HepG2 (cell line): ENCODE measurements around the gene SLC25A33. TPM values are rescaled to one million over a fixed set of nuclear protein-coding genes. Genes with fewer than 3 reads are reported as not detected.

Experiments used
- ATAC-seq: fragments of 200-7000 bp; cut with Tn5 transposase; 3 replicates; pipeline ENCODE4 v1.9.1; 2020; ENCODE audit warnings: mild to moderate bottlenecking, moderate library complexity
- BruUV-seq: library from RNA; stranded (reverse); fragments of 400-500 nt; replicated peaks from 2 replicates; lab custom pipeline; 2021; lab: Mats Ljungman, UMichigan
- CTCF ChIA-PET: fragments of 300-600 bp; formaldehyde crosslinking; extraction: SDS; loops from one replicate; lab custom pipeline; 2021; ENCODE audit warnings: low total read pairs, inconsistent platforms, low intra/inter-chr PET ratio; lab: Yijun Ruan, JAX
- POLR2A ChIA-PET: fragments of 350-600 bp; sonication (Branson Sonifier 250); formaldehyde crosslinking; loops from one replicate; lab custom pipeline; 2020; ENCODE audit warnings: antibody characterized with exemption, inconsistent platforms; lab: Yijun Ruan, JAX
- DNase-seq: peaks from one replicate; pipeline ENCODE4 v3.0.0-alpha.2; 2015; ENCODE audit warnings: low spot score
- FAIRE-seq: peaks from 3 replicates; lab custom pipeline; 2011; peaks lifted over from hg19 to GRCh38; lab: Jason Lieb, UNC
- H2AFZ ChIP-seq: one replicate; pipeline ENCODE4 v1.6.1; 2011; ENCODE audit warnings: low read length, inconsistent platforms
- H3K27ac ChIP-seq: fragments of 300-600 bp; 3 replicates; pipeline ENCODE4 v1.8.0; 2011; ENCODE audit warnings: mixed run types, mild to moderate bottlenecking, mixed read lengths, low read length, inconsistent platforms; ENCODE audit not compliant: insufficient read depth; ENCODE audit errors: extremely low read length
- H3K27me3 ChIP-seq, 2 experiments: fragments of 200-600 bp in 1 of 2; 2 replicates in 1 of 2; 3 replicates in 1 of 2; pipeline versions ENCODE4 v1.6.0 to v1.8.0; 2011; ENCODE audit warnings: low read length in 2 of 2, mild to moderate bottlenecking in 2 of 2, moderate library complexity in 2 of 2, inconsistent platforms in 1 of 2; ENCODE audit not compliant: insufficient read depth in 2 of 2, control insufficient read depth in 1 of 2
- H3K36me3 ChIP-seq, 2 experiments: fragments of 200-600 bp in 1 of 2; replicated peaks in 1 of 2; 2 replicates in 1 of 2; 3 replicates in 1 of 2; pipeline versions ENCODE4 v1.5.1 to v1.8.0; 2011; ENCODE audit warnings: low read length in 2 of 2, inconsistent platforms in 1 of 2; ENCODE audit not compliant: insufficient read depth in 2 of 2, control insufficient read depth in 1 of 2
- H3K4me1 ChIP-seq: 2 replicates; pipeline ENCODE4 v1.5.1; 2012; ENCODE audit warnings: low read length, inconsistent platforms; ENCODE audit not compliant: insufficient read depth
- H3K4me2 ChIP-seq: 2 replicates; pipeline ENCODE4 v1.6.0; 2011; ENCODE audit warnings: low read depth, low read length, inconsistent platforms
- H3K4me3 ChIP-seq, 3 experiments: fragments of 200-600 bp in 1 of 3; sonication (generic), shearing (Covaris generic) in 1 of 3; replicated peaks in 1 of 3; 2 replicates each; pipeline ENCODE4 v1.5.1; 2011 to 2016; ENCODE audit warnings: low read length in 3 of 3, inconsistent platforms in 2 of 3, low read depth in 2 of 3, mild to moderate bottlenecking in 2 of 3, control low read depth in 1 of 3, mixed read lengths in 1 of 3; ENCODE audit not compliant: insufficient read depth in 1 of 3
- H3K79me2 ChIP-seq: one replicate; pipeline ENCODE4 v1.6.1; 2011; ENCODE audit warnings: low read length, inconsistent platforms; ENCODE audit not compliant: insufficient read depth
- H3K9ac ChIP-seq: 2 replicates; pipeline ENCODE4 v1.6.0; 2011; ENCODE audit warnings: mild to moderate bottlenecking, low read depth, low read length, inconsistent platforms; ENCODE audit not compliant: insufficient read depth
- H3K9me3 ChIP-seq: 2 replicates; pipeline ENCODE4 v1.5.1; 2012; ENCODE audit warnings: mild to moderate bottlenecking, low read length
- H4K20me1 ChIP-seq: 2 replicates; pipeline ENCODE4 v1.6.0; 2011; ENCODE audit warnings: inconsistent platforms, mild to moderate bottlenecking, low read length, moderate library complexity; ENCODE audit not compliant: insufficient read depth
- DZIP1 ChIP-seq: sonication (generic); formaldehyde crosslinking; IDR thresholded peaks from 2 replicates; pipeline ENCODE4 v1.5.0; 2020; ENCODE audit warnings: mild to moderate bottlenecking, missing genetic modification reagents
- FLYWCH1 ChIP-seq: sonication (generic); formaldehyde crosslinking; IDR thresholded peaks from 2 replicates; pipeline ENCODE4 v1.8.1; 2023; ENCODE audit warnings: mild to moderate bottlenecking, missing genetic modification reagents
- FOXK2 ChIP-seq: fragments of 450-650 bp; IDR thresholded peaks from 2 replicates; pipeline ENCODE4 v1.6.1; 2016
- GTF2F1 ChIP-seq: fragments of 150-350 bp; IDR thresholded peaks from 2 replicates; pipeline ENCODE4 v1.6.1; 2014; ENCODE audit warnings: low read length
- HIC2 ChIP-seq: sonication (generic); formaldehyde crosslinking; IDR thresholded peaks from 2 replicates; pipeline ENCODE4 v1.9.0; 2022; ENCODE audit warnings: low read depth, missing genetic modification reagents
- HNRNPL ChIP-seq: fragments of 200-400 bp; formaldehyde crosslinking; IDR thresholded peaks from 2 replicates; pipeline ENCODE4 v1.6.1; 2017; ENCODE audit warnings: mild to moderate bottlenecking, low read depth, low read length
- PHF5A ChIP-seq: IDR thresholded peaks from one replicate; pipeline ENCODE4 v1.6.1; 2018; ENCODE audit warnings: low read depth, missing genetic modification reagents; ENCODE audit not compliant: unreplicated experiment
- RAD51 ChIP-seq: fragments of 450-650 bp; IDR thresholded peaks from 2 replicates; pipeline ENCODE4 v1.6.1; 2016; ENCODE audit warnings: borderline replicate concordance
- SETDB1 ChIP-seq: sonication (generic); formaldehyde crosslinking; IDR thresholded peaks from 2 replicates; pipeline ENCODE4 v1.5.1; 2020; ENCODE audit warnings: missing genetic modification reagents, mild to moderate bottlenecking, borderline replicate concordance
- SP1 ChIP-seq, 2 experiments: fragments of 450-650 bp in 1 of 2; sonication (generic) in 1 of 2; formaldehyde crosslinking in 1 of 2; IDR thresholded peaks; 2 replicates each; pipeline versions ENCODE4 v1.4.0 to v1.6.1; 2016 to 2020; ENCODE audit warnings: missing genetic modification reagents in 1 of 2
- ZBTB21 ChIP-seq: sonication (generic); formaldehyde crosslinking; IDR thresholded peaks from 2 replicates; pipeline ENCODE4 v1.4.0; 2020; ENCODE audit warnings: missing genetic modification reagents
- ZBTB4 ChIP-seq: sonication (generic); formaldehyde crosslinking; IDR thresholded peaks from 2 replicates; pipeline ENCODE4 v1.4.0; 2020; ENCODE audit warnings: missing genetic modification reagents, mild to moderate bottlenecking, borderline replicate concordance
- ZNF335 ChIP-seq: sonication (generic); formaldehyde crosslinking; IDR thresholded peaks from 2 replicates; pipeline ENCODE4 v1.4.0; 2020; ENCODE audit warnings: missing genetic modification reagents
- ZNF557 ChIP-seq: sonication (generic); formaldehyde crosslinking; IDR thresholded peaks from 2 replicates; pipeline ENCODE4 v1.4.0; 2020; ENCODE audit warnings: missing genetic modification reagents
- ZNF570 ChIP-seq: sonication (generic); formaldehyde crosslinking; IDR thresholded peaks from 2 replicates; pipeline ENCODE4 v1.4.0; 2020; ENCODE audit warnings: mild to moderate bottlenecking, missing genetic modification reagents, borderline replicate concordance
- ZNF704 ChIP-seq: sonication (generic); formaldehyde crosslinking; IDR thresholded peaks from 2 replicates; pipeline ENCODE4 v1.8.1; 2023; ENCODE audit warnings: mild to moderate bottlenecking, inconsistent platforms, moderate library complexity, missing genetic modification reagents, borderline replicate concordance
- whole genome bisulfite sequencing: methylation state at CpG from one replicate; pipeline ENCODE4 v1.1.6; 2017; ENCODE audit warnings: low lambda C conversion rate; 5-methylcytosine and 5-hydroxymethylcytosine counted together
- in situ Hi-C: cut with HindIII; loops from 2 replicates; pipeline ENCODE4 v1.10.0; 2017; ENCODE audit warnings: low pct_unique_long_range_greater_than_20kb; ENCODE audit not compliant: extremely low pct_ligation_motif_present
- intact Hi-C: fragments of 100-400 bp; cut with micrococcal nuclease; formaldehyde crosslinking; loops from one replicate; pipeline ENCODE4 v1.10.0; 2022; ENCODE audit not compliant: unreplicated experiment
- polyA plus RNA-seq, 8 experiments: library from polyadenylated mRNA; depleted of rRNA in 3 of 8; stranded (reverse) in 7 of 8; unstranded in 1 of 8; fragments of >200 nt; fragmentation: Illumina TruSeq in 4 of 8; extraction: Trizol in 4 of 8; gene quantifications; 2 replicates each; pipeline versions ENCODE4 v1.2.1 to v1.2.3, GENCODE V29; 2011 to 2016; ENCODE audit warnings: low read depth in 4 of 8, missing spikeins in 1 of 8, mixed read lengths in 1 of 8; ENCODE audit not compliant: insufficient read depth in 1 of 8
- total RNA-seq, 5 experiments: library from RNA; depleted of rRNA; stranded (reverse); fragments of >200 nt; fragmentation: Illumina TruSeq; extraction: Trizol; gene quantifications; 2 replicates each; pipeline ENCODE4 v1.2.3, GENCODE V29; 2016; ENCODE audit warnings: low read depth in 1 of 5

SLC25A33 gene
- total and polyA plus RNA-seq, 2 of the 13 experiments (the other 11 are each of a cell fraction or from before 2014, with no cell fraction given) = 15.4 to 50.3 TPM

- FAIRE-seq (no peak), DNase-seq (no peak), ATAC-seq (no peak)
- in situ Hi-C loops (no loop called here), intact Hi-C loops (no loop called here)
- Histone ChIP-seq H3K9ac (no peak overlapping the region), H3K27me3 (no peaks in the 10 kb centered on the region), H2AFZ (no peak overlapping the region), H4K20me1 (no peaks in the 10 kb centered on the region), H3K27ac (no peak overlapping the region), H3K9me3 (no peaks in the 10 kb centered on the region), H3K4me3 (no peak overlapping the region), H3K79me2 (no peaks in the 10 kb centered on the region), H3K4me1 (0 out of 2 replicates have a peak, but pooled peaks cover 5% of the 10 kb centered on the region), H3K36me3 (peaks cover 16 to 27% of the 10 kb centered on the region in 2 experiments; a peak in 3 of 5 replicates), H3K4me2 (no peak overlapping the region)
- ChIA-PET POLR2A (no interaction called here), CTCF (no interaction called here)
- no TSS peak for BruUV-seq
- 91% methylated on average over 12 of the region's 13 CpGs for WGBS
- TF ChIP-seq ZBTB4 (CRISPR knock-in tag) = no peak
- no peak for TF ChIP-seq PHF5A (CRISPR knock-in tag)
- no peak for TF ChIP-seq HIC2 (CRISPR knock-in tag)
- TF ChIP-seq FLYWCH1 = no peak
- TF ChIP-seq SETDB1 (CRISPR knock-in tag) = no peak
- TF ChIP-seq RAD51 = no peak
- TF ChIP-seq ZNF704 (CRISPR knock-in tag) = no peak
- TF ChIP-seq ZNF557 (CRISPR knock-in tag) = no peak
- no peak for TF ChIP-seq ZNF570
- TF ChIP-seq FOXK2 = no peak
- TF ChIP-seq HNRNPL = no peak
- no peak for TF ChIP-seq ZNF335
- TF ChIP-seq GTF2F1 = no peak
- no peak for TF ChIP-seq ZBTB21
- no peak for TF ChIP-seq SP1 (IDR thresholded peaks at IDR 0.05)
- TF ChIP-seq SP1 (CRISPR knock-in tag; IDR thresholded peaks at IDR 0.05) = no peak
- TF ChIP-seq DZIP1 = no peak
Measured at GRCh38 chr1:9611716-9612115, 72.5 kb downstream of the SLC25A33 start.
